ENCODE measurements around the gene TENM4. TPM values are rescaled to one million over a fixed set of nuclear protein-coding genes. Genes with fewer than 3 reads are reported as not detected.

TENM4 gene
- polyA plus RNA-seq, 12 donors = 6.1 to 12.6 (median 7.8) TPM; not detected in 1

- no peak for DNase-seq
These were observed 8.2 kb upstream of the TENM4 start for GRCh38 chr11:79449040-79449439.

- no peak for DNase-seq
These were observed 6.4 kb upstream of the TENM4 start for GRCh38 chr11:79447038-79447786.

DNA sequence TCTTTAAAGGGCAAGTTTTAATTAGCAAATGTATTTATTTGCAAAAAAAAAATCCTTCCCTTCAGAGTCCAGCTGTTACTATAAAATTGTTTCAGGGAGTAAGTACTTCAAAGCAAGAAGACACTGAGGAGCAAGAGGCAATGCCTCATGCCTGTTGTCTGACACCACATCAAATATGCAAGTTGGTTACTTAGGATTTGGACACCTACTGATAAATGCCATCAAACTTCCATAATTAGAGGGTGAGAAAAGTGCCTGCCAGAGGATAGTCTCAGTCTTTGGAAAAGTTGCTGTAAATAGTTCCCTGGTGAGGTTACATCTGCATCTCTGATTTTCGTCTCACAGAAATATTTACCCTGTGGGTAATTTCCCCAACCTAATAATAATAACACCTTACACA, 4.1 kb upstream of the TENM4 start:
- DNase-seq = no peak

DNA sequence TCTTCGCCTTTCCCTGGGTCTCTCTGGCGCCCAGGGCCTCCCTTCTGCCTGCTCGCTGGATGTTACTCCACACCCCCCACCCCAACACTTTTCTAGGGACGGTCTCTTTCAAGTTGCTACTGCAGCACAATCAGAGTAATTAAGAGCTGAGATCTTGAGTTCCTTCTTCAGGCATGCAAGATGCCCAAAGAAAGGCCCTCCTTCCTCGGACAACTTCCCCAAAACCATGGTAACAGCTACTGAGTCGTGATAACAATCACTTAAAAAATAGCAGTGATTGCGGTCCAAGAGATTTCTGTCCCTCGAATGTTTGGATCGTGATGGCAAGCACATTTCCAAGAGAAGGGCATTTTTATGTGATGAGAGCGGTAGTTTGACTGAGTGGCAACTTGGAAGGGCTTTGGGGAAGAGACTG, 638 bp upstream of the TENM4 start:
- peak; percentile 23 for DNase-seq

GRCh38 chr11:79439886-79440570, 802 bp downstream of the TENM4 start:
- DNase-seq = peak; percentile 44

- DNase-seq = peak; percentile 25
These were observed 1.4 kb downstream of the TENM4 start for GRCh38 chr11:79439410-79439885.

GRCh38 chr11:79438631-79439409, 2.0 kb downstream of the TENM4 start:
- DNase-seq = peak; percentile 22

GRCh38 chr11:79437981-79438630, 2.7 kb downstream of the TENM4 start:
- no peak for DNase-seq

DNA sequence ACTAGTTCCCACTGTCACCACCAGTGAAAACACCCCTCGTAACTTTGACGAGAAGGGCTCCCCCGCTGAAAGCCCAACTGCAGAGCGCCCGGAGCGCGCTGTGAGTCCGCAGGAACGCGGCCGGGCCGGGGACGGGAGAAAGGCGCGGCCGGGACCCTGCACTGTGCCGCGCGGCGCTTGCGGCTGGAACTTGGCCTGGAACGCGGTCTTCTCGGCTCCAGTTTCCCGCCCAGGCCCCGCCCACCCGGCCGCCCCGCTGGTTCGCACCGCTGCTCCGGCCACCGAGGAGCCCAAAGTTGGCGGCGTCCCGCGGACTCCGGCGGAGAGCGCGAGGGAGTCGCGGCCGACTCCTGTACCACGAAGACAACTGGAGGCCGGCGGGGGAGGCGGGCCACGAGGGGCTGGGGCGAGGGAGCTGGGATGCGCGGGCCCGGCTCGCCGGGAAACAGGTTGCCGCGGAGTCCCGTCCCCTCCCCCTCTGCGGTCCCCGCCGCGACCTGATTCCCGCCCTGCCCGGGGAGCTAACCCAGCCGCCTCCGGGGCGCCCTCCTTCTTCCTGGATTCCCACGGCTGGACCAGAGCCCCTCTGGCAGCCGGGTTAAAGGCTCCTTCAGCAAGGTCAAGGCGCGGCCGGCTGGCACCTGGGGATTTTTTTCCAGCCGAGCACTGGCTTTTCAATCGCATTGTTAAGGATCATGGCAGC, 3.4 kb downstream of the TENM4 start:
- peak; percentile 74 for DNase-seq

DNA sequence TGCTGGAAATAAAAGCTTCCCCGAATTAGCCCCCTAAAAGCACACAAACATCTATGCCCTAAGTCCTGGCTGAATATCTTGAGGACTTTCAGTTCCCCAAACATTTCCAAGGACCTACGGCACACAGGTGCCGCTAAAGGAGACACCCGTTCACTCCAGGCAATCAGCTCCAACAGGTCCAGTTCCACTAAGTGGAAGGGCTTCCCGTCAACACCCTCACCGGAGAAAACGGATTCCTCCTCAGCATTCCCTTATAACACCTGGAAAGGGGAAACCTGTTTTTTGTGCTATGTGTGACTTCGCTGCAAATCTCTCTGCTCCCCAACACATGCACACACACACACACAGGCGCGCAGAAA, 3.9 kb downstream of the TENM4 start:
- no peak for DNase-seq

GRCh38 chr11:79434283-79434682, 6.5 kb downstream of the TENM4 start:
- no peak for DNase-seq

- DNase-seq = no peak
These were observed 8.7 kb downstream of the TENM4 start for GRCh38 chr11:79432138-79432537.

DNA sequence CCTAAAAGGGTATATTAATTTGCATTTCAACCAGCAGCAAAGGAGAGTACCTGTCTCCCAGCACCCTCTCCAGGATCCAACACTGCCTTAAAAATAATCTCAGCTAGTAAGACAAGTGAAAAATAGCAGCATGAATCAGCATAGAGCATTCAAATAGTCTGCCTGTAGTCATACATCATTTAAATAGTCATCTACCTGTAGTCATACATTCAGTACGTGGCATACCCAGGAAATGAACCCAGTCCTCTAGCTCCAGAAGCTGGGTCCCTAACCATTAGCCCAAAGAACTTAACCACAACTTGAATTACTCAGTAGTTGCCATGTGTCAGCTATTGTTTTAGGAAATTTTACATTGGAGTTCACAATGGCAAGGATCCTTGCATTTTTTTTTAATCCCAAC, 9.3 kb downstream of the TENM4 start:
- no peak for DNase-seq

- no peak for DNase-seq
These were observed 10.6 kb downstream of the TENM4 start for GRCh38 chr11:79430280-79430679.

- DNase-seq = no peak
These were observed 12.4 kb downstream of the TENM4 start for GRCh38 chr11:79428406-79428805.

DNA sequence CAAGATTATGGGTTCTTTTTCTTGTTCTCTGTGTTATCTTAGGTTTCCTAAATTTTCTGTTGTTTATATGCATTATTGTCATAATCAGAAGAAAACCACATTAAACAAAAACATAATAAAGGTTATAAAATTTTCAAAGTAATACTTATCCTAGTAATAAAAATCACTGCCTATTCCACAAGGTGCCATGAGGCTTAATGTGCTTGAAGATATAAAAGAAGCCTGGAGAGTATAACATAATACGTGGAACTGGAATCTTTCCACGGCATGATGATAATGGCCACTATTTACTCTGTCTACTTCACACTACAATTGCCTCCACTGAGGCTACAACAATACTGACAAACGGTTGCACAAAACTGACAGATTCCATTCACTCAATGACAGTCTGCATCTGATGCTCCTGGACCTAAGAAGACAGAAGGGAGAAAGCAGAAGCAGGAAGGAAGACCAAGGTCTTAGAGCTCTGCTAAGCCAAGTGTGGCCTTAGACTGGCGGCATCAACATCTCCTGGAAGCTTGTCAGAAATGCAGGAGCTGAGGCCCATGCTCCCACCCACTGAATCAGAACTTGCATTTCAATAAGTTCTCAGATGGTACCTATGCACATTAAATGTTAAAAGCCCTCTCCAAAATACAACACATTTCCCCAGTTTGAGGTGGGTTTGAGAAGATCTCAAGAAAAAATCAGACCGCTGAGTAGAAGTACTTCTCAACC, 13.1 kb downstream of the TENM4 start:
- DNase-seq = no peak

DNA sequence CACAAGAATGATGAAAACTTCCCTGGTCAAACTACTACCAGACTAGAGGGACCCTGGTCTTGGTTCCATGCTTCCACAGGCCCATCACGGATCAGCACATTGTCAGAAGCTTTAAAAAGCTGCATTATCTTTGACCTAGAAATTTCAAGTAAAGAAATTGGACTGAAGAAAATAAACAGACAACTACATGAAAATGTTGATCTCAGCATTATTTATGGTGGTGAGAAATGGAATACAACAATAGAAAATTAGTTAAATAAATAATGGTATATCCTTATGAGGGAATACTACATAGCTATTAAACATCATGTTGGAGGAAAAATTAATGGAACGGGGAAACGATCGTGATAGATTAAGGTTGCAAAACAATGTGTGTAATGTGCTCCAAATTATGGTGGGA, 13.7 kb downstream of the TENM4 start:
- no peak for DNase-seq

DNA sequence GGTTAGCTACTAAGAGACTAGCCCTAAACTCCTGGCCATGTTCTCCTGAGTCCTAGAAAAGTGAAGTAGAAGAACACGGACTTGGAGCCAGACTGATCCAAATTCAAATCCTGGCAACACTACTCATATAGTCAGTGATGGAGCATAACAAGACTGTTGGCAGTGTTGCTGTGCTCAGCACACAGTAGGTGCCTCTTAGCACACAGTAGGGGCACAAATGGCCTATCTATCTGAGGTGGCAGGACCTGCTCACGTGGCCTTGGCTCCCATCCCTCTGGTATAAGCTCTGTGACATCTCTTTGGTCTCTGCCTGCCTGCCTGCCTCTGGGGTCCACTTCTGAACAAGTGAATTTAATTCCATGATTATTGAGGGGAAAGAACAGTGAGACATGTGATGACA, 15.4 kb downstream of the TENM4 start:
- no peak for DNase-seq

- no peak for DNase-seq
These were observed 17.1 kb downstream of the TENM4 start for GRCh38 chr11:79423736-79424135.

DNA sequence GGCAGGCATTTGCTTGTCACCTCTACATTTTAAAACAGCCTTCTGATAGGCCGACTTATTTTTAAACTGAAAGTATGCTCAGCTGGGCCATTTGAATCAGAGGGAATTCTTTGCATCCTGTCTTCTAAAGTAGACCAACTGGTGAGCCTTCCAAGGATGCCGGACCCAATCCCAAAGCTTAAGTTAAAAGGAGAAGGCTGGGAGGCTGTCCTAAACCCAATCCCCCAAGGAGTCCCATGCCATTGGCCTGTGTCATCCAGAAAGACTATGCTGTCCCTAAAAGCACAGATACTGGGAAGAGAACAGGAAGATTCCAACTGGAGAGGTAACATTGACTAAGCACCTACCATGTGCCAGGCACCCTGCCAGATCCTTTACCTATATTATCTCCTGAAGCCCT, 18.0 kb downstream of the TENM4 start:
- DNase-seq = no peak

DNA sequence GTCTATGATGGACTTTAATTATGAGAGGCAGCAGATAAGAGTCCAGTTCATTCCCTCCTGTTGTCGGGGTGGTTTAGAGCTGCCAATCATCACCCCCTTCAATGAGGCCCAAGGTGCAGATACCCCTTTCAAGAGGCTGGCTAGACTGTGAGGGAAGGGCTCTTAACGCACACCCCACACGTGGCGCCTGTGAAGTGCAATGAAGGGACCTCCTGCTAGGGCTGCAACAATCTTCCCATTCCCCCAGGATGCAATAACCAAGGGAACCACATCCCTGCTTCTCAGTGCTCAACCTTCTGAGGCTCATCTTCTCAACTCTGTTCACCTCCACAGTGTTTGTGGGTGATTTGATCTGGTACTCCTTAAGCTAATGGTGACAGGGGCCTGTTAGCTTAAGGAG, 19.0 kb downstream of the TENM4 start:
- no peak for DNase-seq
